Transverse colon (tissue), 4 donors: ENCODE measurements around the gene WDR76. TPM values are rescaled to one million over a fixed set of nuclear protein-coding genes. Genes with fewer than 3 reads are reported as not detected.
A peak's percentile ranks its signal among the peaks of the same experiment; 100 is the strongest.
"Not testable (repeated sequence)": the region's sequence is repeated elsewhere in the genome, so short reads cannot be mapped to it uniquely, and the experiment has no call there.

Source experiments
- DNase-seq: peaks from one replicate; pipeline ENCODE4 v3.0.0-alpha.2; 2019
- H3K27ac ChIP-seq, 4 donors: fragments of 200-600 bp; sonication (generic); 2 replicates each; pipeline ENCODE4 v1.5.1; 2016 to 2018; ENCODE audit warnings: inconsistent platforms in 4 of 4
- H3K27me3 ChIP-seq: fragments of 200-600 bp; sonication (generic); 2 replicates; pipeline ENCODE4 v1.5.1; 2017; ENCODE audit warnings: inconsistent platforms
- H3K36me3 ChIP-seq, 4 donors: fragments of 200-600 bp; sonication (generic); 2 replicates each; pipeline ENCODE4 v1.5.1; 2017 to 2019; ENCODE audit warnings: inconsistent platforms in 4 of 4
- H3K4me1 ChIP-seq, 4 donors: fragments of 200-600 bp; sonication (generic); 2 replicates each; pipeline ENCODE4 v1.5.1; 2017 to 2020; ENCODE audit warnings: inconsistent platforms in 4 of 4
- H3K4me3 ChIP-seq, 4 donors: fragments of 200-600 bp; sonication (generic); 1 replicate in 1 of 4; 2 replicates in 3 of 4; pipeline versions ENCODE4 v1.5.1 to v1.6.1; 2017 to 2019; ENCODE audit warnings: inconsistent platforms in 4 of 4
- H3K9me3 ChIP-seq, 2 donors: fragments of 200-600 bp; sonication (generic); 2 replicates each; pipeline ENCODE4 v1.5.1; 2017 to 2019; ENCODE audit warnings: inconsistent platforms in 2 of 2
- EP300 ChIP-seq: sonication (generic); formaldehyde crosslinking; IDR thresholded peaks from one replicate; pipeline ENCODE4 v1.6.1; 2017; ENCODE audit warnings: antibody characterized with exemption, low read depth
- POLR2A ChIP-seq: fragments of 450-650 bp; IDR thresholded peaks from one replicate; pipeline ENCODE4 v1.6.1; 2016; ENCODE audit warnings: antibody characterized with exemption, mild to moderate bottlenecking, moderate library complexity
- POLR2AphosphoS5 ChIP-seq, 3 donors: sonication (generic); formaldehyde crosslinking; IDR thresholded peaks; one replicate each; pipeline ENCODE4 v1.6.1; 2016; ENCODE audit warnings: antibody characterized with exemption in 3 of 3
- WGBS, 2 donors: methylation state at CpG; one replicate each; pipeline ENCODE4 v1.1.5; 2018; ENCODE audit warnings: low coverage in 1 of 2; 5-methylcytosine and 5-hydroxymethylcytosine counted together
- in situ Hi-C, 4 donors: fragments of 200-750 bp; cut with MboI; loops; one replicate each; pipeline versions ENCODE4 v1.15.0 to v1.15.1; 2017; ENCODE audit warnings: low sequenced_read_pairs in 3 of 4, low pct_ligation_motif_present in 1 of 4, low pct_unique_long_range_greater_than_20kb in 1 of 4
- intact Hi-C: fragments of 100-400 bp; cut with DNase I; formaldehyde crosslinking; loops from one replicate; pipeline ENCODE4 v1.15.1; 2023; ENCODE audit warnings: low total_unique reads
- total RNA-seq, 4 donors: library from RNA; depleted of rRNA; stranded (reverse); fragments of >200 nt; gene quantifications; one replicate each; pipeline ENCODE4 v1.1.0, GENCODE V29; 2016
- TF ChIP-seq, protein P1 (sequence below), 5 experiments: fragments of 200-600 bp in 3 of 5; fragments of 450-650 bp in 2 of 5; sonication (generic) in 3 of 5; IDR thresholded peaks; 1 replicate in 2 of 5; 2 replicates in 3 of 5; pipeline ENCODE4 v1.5.1; 2016 to 2017; ENCODE audit warnings: antibody characterized with exemption in 5 of 5, inconsistent platforms in 3 of 5, mild to moderate bottlenecking in 2 of 5, moderate library complexity in 1 of 5

Gene WDR76
- total RNA-seq, 4 donors from 2014 or later, result 0.20 to 4.8 (median 2.7) TPM; not detected in 1

DNA sequence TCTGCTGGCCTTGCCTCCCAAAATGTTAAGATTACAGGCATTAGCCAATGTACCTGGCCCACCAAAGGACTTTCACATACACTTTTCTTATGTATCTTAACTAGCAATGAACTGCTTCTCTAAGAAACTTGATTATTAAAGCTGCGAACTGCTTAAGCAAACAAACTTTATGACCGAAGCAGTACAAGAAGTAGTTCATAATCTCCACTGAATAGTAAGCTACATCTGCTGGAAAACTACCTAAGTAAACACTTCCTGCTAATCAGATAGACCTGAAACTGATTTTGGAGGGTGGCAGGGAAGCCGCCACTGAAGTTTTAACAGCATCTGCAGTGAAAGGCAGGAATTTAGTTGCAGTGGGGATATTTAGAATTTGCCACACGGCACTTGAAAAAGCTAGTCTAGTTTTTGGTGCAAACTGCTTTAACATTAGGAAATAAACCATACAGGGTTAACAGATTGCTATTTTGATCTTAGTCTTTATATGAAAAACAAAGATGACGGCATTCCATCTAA lies 18.3 kb upstream of the WDR76 start:
- Histone ChIP-seq H3K27me3 (no peaks in the 10 kb centered on the region), H3K36me3 (peaks cover 0 to 79% (median 20%) of the 10 kb centered on the region in 4 donors), H3K9me3 (no peaks in the 10 kb centered on the region), H3K4me3 (no peak overlapping the region), H3K27ac (no peak overlapping the region), H3K4me1 (no peaks in the 10 kb centered on the region)
- in situ Hi-C loops, result no loop called here
- intact Hi-C loops, result no loop called here
- 47 to 68% methylated on average over 5 of the region's 5 CpGs for WGBS, 2 donors
- no peak for DNase-seq
- no peak for TF ChIP-seq POLR2AphosphoS5 (IDR thresholded peaks at IDR 0.05)
- TF ChIP-seq, protein P1, sequence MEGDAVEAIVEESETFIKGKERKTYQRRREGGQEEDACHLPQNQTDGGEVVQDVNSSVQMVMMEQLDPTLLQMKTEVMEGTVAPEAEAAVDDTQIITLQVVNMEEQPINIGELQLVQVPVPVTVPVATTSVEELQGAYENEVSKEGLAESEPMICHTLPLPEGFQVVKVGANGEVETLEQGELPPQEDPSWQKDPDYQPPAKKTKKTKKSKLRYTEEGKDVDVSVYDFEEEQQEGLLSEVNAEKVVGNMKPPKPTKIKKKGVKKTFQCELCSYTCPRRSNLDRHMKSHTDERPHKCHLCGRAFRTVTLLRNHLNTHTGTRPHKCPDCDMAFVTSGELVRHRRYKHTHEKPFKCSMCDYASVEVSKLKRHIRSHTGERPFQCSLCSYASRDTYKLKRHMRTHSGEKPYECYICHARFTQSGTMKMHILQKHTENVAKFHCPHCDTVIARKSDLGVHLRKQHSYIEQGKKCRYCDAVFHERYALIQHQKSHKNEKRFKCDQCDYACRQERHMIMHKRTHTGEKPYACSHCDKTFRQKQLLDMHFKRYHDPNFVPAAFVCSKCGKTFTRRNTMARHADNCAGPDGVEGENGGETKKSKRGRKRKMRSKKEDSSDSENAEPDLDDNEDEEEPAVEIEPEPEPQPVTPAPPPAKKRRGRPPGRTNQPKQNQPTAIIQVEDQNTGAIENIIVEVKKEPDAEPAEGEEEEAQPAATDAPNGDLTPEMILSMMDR (IDR thresholded peaks at IDR 0.05), result no peak
- no peak for TF ChIP-seq EP300
- TF ChIP-seq POLR2A, result no peak

DNA sequence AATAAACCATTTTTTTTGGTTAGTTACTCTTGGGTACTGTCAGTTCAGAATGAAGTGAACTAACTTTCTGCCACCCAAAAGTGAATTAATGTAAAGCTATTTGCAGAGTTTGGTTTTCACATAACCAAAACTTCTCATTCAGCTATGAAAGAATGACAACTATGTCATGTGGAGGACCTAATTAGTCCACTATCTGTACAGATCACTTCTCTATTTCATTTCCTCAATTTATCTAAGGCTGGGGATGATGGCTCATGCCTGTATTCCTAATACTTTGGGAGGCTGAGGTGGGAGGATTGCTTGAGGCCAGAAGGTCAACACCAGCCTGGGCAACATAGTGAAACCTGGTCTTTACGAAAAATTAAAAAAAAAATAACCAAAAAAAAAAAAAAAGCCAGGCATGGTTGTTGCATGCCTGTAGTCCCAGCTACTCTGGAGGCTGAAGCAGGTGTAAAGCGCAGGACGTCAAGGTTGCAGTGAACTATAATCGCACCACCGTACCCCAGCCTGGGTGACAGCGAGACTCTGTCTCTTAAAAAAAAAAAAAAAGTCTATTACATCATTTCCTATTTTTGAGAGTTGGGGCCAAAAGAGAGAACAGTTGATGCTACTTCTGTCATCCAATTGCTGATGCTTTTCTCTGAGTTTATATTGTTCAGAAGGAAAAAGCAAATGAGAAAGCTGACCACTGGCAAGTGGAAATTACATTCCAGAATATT lies 17.7 kb upstream of the WDR76 start:
- H3K27ac ChIP-seq, result no peak overlapping the region
- no peak for DNase-seq
- no peaks in the 10 kb centered on the region for H3K27me3 ChIP-seq
- peaks cover 0 to 82% (median 23%) of the 10 kb centered on the region in 4 donors for H3K36me3 ChIP-seq
- in situ Hi-C loops, result no loop called here
- no peaks in the 10 kb centered on the region for H3K4me1 ChIP-seq
- no peaks in the 10 kb centered on the region for H3K9me3 ChIP-seq
- intact Hi-C loops, result no loop called here
- TF ChIP-seq POLR2A, result no peak
- TF ChIP-seq, protein P1 (IDR thresholded peaks at IDR 0.05), result no peak
- no peak for TF ChIP-seq EP300
- TF ChIP-seq POLR2AphosphoS5 (IDR thresholded peaks at IDR 0.05), result no peak
- H3K4me3 ChIP-seq, result no peak overlapping the region
- WGBS, 2 donors, result 71 to 88% methylated on average over 6 of the region's 6 CpGs

DNA sequence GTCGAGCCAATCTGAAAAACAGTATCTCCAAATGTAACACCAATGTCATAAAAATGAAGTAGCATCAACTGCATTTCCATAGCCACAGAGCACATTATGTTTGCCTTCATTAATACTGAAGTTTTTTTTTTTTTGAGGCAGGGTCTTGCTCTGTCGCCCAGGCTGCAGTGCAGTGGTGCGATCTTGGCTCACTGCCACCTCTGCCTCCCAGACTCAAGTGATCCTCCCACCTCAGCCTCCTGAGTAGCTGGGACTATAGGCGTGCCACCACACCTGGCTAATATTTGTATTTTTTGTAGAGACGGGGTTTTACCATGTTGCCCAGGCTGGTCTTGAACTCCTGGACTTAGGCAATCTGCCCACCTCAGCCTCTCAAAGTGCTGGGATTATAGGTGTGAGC lies 11.7 kb upstream of the WDR76 start:
- in situ Hi-C loops, intact Hi-C loops, H3K27me3 ChIP-seq, H3K4me1 ChIP-seq, DNase-seq, H3K4me3 ChIP-seq, H3K9me3 ChIP-seq, H3K27ac ChIP-seq: not testable (repeated sequence)
- peaks cover 0 to 56% (median 28%) of the 10 kb centered on the region in 4 donors for H3K36me3 ChIP-seq
- WGBS, 2 donors, result 97% methylated on average over 5 of the region's 5 CpGs; no CpG with 5 or more reads in 1 of the 2 donors

DNA sequence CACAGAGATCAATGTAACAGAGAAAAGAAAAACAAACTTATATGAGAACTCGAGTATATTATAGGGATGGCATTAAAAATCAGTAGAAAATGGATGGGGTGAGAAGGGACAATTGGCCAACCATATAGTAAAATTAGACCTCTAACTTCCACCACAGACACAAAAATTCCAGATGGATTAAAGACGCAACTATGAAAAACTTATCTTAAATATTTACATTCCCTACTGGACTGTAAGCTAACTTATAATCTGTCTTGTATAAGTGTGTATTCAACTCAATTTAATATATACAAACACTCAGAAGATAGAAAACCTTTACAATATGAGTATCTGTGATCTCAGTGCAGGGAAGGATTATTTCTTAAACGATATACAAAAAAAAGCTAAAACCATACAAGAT lies 5.3 kb upstream of the WDR76 start:
- no peak for TF ChIP-seq POLR2A
- no peak for TF ChIP-seq EP300
- no peak for TF ChIP-seq POLR2AphosphoS5 (IDR thresholded peaks at IDR 0.05)
- TF ChIP-seq, protein P1 (IDR thresholded peaks at IDR 0.05), result no peak
- no peaks in the 10 kb centered on the region for H3K9me3 ChIP-seq
- H3K4me1 ChIP-seq, result peaks cover 7 to 51% (median 22%) of the 10 kb centered on the region in 4 donors
- no peaks in the 10 kb centered on the region for H3K27me3 ChIP-seq
- H3K36me3 ChIP-seq, result peaks cover 0 to 13% (median 0%) of the 10 kb centered on the region in 4 donors
- in situ Hi-C loops (no loop called here), intact Hi-C loops (no loop called here)
- H3K27ac ChIP-seq, result peak overlapping the region in 1 of 4 donors; percentile 7
- no peak for DNase-seq
- H3K4me3 ChIP-seq, result no peak overlapping the region
- WGBS, 2 donors, result 35 to 47% methylated on average over 3 of the region's 3 CpGs
